ENCODE results near the gene F12.

Gene F12

DNA sequence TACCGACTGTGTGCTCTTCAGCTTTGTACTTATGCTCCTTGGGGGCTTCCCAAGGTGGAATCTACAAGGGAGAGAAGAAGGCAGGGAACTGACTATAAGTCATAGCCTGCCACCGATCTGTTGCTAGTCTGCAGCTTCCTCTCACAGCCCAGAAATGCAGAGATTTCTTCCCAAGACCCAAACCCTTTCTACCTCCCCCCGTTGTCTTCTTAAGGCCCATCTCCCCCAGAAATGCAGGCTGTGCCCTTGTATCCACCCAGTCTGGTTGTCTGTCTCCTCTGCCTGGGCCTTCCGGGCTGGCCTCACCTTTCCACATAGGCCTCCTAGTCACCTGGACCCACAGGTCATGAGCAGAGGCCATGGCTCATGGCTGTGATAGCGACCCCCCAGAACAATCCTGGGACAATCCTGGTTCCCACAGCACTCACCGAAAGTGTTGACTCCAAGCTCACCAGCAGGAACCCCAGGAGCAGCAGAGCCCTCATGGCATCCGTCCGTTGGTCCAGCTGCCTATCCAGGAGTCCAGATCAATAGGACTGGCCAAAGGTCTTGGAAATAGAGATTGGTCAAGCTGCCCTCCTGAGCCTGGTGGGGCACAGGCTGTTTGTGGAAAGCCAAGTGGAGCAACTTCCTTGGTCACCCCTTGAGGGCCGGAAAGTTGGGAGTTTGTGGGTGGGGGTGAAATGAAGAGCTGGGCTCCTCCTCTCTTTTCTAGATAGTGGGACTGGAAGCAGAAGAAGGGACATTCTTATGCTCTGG, at the start of gene F12:
TSS of gene F12 (minus strand) at position 522 of the 759 bp plus-strand sequence. CDS start at position 485, 37 bp downstream.
- DNase-seq = no peak

DNA sequence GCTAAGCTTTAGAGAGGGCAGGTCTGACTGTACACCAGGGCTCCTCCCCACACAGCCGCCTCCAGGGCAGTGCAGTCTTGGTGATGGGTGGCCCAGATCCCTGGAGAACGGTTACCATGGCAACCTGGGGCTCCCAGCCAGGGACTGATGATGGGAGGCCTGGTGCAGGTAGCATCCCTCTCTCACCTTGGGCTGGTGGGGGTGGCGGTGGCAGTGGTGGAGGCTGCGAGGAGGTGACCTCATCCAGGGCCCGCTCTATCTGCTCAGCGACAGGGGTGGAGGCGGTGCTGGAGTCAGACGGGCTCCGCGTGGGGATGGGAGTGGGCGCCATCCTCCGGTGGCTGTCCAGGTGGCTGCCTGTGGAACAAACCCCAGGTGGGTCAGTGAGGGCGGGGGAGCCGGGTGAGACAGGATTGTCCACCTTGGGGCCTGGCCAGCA, 49.6 kb upstream of the F12 start:
- no peak for DNase-seq

DNA sequence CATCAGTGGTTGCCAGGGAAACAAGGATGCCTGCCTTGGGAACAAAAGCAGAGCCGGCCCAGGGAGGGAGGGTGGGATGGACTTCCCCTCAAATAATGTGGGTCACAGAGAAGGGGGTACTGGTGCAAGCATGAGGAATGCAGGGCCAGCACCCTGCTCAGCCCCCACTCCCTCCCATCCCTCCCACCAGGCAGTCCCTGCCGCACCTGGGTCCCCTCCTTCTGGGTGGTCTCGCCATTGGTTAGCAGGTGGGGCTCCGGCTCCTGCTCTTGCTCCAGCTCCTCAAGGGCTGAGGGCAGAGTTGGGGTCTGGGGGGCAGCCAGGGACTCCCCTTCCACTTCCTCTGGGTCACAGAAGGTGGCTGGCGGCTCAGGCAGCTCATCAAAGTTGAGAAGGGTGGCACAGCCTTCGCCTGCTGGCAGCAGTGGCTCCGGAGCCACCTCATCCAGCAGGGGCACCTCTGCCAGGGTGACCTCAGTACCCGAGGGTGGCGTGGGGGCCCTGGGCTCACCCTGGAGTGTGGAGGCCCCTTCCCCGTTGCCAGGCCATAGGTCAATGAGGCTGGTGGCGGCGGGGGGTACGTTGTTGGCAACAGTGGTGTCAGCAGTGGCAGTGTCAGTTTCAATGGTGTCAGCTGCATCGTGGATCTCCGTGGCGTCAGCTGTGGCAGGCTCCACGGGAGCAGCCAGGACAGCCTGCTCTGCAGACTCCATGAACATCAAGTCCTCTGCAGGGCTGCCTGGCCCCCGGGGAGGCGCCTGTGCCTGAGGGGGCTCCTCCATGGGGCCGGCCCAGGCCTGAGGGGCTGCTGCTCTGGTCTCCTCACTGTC, 48.7 kb upstream of the F12 start:
- no peak for DNase-seq

DNA sequence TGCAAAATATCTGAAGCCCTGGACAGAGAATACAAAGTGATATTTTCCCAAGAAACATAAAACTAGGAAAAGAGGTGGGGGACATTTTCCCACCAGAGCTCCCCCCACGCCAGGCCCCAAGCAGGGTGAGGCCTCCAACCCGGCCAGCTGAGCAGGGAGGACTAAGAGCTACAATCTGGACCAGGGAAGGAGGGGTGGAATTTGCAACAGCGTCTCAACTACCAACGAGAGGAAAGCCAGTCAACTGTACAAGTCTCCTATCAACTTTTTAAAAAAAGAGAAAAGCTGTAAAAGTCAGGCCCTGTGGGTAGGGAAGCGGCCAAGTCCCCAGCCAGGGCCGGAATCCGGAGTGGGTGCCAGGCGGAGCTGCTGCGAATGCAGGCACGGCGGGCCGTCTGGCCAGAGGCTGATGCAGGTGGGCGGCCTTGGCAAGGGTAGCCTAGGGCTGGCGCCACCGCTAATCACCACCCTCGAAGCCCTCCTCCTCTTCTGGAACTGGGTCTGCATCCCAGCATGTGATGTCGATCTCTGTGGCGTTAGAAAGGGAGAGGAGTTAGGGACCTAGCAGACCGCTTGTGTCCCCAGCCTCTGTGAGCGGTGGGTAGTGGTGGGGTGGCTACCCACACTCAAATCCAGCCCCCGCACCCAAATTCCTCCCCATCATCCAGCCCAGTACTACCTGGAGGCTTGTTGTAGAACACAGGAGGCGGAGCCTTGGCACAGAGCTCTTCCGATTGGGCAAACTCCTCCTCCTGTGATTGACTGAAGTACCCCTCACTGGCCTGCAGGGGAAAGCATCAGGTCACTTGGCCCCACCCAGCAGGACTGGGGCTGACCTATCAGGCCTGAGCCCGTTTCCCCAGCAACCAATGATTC, 47.9 kb upstream of the F12 start:
- DNase-seq = peak; percentile 26 to 56

DNA sequence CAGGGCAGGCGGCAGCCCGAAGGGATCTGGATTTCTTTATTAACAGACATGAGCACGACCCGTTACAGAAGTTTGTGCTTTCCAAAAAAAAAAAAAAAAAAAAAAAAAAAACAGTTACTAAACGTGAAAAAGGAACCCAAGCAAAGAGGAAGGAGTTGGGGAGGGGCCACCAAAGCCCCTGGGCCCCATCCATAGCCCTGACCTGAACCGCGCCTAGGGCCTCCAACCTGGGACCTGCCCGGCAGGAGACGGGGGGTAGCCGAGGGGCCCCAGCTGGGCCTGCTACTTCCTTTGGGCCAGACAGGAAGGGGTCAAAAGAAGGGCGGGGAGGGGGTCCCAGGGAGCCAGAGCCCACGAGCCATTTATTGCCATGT, 47.2 kb upstream of the F12 start:
- DNase-seq = no peak

DNA sequence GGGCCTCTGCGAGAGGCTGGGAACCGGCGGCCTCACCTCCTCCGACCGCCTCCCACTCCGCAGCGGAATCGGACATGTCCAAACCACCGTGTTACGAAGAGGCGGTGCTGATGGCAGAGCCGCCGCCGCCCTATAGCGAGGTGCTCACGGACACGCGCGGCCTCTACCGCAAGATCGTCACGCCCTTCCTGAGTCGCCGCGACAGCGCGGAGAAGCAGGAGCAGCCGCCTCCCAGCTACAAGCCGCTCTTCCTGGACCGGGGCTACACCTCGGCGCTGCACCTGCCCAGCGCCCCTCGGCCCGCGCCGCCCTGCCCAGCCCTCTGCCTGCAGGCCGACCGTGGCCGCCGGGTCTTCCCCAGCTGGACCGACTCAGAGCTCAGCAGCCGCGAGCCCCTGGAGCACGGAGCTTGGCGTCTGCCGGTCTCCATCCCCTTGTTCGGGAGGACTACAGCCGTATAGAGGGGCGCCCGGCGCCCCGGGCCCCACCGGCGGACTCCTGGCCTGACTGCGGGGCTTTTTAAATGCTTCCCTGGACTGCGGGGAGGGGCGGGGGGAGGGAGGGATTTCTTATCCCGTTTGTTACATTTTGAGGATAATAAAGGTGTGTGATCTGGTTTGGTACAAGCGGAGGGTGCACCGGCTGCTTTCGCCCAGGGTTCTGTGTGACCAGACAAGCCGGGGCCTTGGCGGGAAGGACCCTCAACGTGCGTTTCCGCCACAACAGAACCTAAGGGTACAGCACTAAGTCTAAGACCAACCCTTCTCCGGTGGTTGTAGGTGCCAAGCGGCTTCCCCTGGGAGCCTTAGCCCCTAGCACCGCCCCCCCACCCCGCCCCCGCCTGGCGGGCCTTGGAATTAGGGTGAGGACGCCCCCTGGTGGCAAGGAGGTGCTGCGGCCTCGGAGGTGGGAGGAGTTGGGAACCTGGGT, 46.6 kb upstream of the F12 start:
- peak; percentile 74 to 84 for DNase-seq

DNA sequence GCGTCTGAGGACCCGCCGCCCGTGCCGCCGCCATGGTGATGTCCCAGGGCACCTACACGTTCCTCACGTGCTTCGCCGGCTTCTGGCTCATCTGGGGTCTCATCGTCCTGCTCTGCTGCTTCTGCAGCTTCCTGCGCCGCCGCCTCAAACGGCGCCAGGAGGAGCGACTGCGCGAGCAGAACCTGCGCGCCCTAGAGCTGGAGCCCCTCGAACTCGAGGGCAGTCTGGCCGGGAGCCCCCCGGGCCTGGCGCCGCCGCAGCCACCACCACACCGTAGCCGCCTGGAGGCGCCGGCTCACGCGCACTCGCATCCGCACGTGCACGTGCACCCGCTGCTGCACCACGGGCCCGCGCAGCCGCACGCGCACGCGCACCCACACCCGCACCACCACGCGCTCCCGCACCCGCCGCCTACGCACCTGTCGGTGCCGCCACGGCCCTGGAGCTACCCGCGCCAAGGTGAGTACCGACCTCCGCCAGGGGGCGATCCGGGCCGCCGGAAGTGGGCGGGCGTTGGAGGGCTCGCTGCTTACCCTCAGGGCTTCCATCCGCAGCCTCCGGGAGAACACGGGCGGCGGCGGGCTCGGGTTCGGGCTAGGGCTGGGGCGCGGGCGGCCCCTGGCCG, 45.8 kb upstream of the F12 start:
- DNase-seq = peak; percentile 44 to 71

DNA sequence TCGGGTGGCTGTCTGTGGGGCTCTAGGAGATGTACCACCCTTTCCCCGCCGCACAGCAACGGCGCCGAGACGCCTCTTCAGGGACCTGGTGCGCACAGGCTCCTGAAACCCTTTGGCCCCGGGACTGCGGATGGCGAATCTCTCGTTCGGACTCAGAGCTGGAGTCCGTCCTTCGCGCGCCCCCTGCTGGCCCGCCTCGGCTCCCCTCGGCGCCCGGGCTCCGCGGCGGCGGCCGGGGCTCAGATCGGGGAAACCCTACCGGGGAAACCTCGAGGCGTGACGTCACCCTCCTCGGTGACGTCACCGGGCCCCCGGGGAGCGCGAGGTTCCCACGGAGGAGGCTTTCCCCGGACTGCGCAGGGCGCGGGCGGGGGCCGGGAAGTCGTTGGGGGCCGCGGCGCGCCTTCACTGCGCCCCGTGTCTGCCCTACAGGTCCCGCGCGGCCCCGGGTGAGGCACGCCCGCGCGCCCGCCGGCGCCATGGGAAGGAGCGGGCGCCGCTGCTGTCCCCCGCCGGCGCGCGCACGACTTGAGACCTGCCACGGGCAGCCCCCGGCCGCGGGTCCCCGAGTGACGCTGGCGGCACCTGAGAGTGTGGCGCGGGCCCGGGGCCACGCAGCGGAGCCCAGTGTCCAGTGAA, 45.2 kb upstream of the F12 start:
- peak; percentile 71 to 89 for DNase-seq

DNA sequence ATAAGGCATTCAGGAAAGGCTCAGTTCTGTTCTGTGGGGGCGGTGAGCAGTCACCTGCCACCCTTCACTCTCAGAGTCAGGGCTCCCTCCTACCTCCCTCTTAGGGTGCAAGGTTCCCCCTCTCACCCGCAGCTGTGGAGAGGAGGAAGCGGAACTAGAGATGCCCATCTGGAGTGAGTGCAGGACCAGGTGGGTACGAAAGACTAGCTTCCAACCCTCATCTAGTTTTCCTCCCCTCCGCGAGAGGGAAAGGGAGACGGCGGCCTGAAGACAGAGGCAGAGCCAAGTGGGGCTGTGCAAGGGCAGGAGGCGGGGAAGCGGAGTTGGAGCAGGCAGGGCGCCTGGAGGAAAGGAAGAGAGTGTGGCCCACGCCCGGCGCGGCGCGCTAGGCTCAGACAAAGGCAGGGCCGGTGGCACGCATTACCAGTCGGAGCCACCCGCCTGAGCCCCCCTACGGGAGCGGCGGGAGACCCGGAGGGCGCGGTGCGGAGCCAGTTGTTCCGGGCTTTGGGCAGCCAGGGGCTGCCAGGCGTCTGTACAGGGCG, 44.6 kb upstream of the F12 start:
- peak in 1 of 2 donors; percentile 13 for DNase-seq

DNA sequence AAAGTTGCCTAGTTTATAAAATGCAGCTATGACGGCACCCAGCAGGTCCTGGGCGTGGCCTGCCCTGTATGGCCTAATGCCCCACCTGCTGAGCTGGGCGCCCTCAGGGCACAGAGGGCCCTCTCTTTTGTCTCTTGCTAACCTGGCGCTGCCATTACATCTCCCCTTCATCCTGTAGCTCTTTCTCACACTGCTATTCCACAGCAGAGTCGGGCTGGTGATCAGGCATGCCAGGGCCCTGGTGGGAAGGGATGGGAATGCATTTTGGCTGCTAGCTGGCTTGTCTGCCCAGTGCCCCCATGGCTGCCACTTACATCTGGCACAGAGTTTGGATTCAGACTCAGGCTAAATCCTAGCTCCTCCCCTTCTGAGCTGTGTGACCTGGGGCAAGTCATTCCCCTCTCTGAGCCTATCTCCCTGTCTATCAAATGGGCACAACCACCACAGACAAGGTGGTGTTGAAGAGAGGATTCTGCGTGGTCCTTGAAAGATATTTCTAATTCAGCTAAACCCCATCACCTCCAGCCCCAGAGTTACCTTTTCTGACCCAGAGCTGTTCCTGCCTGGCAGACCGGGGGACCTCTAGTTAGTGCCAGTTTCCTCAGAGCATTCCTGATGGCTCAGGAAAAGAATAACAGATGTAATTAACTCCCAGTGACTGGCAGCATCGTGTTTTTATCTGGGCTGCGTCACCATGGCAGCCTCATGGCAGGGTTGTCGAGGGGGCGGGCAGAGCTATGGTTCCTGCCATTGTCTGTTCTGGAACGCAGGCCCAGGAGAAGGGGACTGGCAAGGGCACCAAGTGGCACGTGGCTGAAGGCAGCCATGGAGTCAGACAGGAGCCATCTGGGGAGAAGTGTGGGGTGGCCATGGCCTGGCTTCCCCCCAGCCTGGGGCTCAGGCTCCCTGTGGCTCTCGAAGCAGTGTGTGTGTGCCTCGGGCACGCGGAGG, 43.6 kb upstream of the F12 start:
- DNase-seq = no peak

DNA sequence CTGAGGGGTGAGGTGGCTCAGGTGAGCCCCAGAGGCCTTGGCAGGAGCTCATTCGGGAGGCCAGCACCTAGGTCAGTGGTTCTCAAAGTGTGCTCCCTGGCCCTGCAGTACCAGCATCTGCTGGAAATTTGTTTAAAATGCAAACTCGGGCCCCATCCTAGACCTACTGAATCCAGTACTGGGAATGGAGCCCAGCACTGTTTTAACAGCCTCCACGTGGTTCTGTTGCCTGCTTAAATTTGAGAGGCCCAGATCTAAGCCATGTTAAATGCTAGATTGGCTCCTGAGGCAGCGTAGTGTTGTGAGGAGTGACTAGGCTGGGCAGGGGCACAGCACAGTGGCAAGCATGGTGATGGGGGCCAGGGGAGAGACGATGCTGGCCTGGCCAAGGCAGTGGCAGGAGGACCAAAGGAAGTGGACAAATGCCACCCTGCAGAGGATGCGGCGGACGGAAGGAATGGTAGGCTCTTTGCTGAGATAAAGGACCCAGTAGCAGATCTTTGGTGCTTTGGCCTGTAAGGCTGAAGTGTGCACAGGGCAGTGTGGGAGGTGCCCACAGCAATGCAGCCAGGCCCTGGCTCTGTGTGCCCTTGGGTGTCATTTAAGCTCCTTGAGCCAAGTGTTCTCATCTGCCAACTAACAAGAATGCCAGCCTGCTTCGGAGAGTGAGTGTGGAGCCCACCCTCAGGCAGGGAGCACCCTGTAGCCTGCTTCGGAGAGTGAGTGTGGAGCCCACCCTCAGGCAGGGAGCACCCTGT, 41.5 kb upstream of the F12 start:
- no peak for DNase-seq

DNA sequence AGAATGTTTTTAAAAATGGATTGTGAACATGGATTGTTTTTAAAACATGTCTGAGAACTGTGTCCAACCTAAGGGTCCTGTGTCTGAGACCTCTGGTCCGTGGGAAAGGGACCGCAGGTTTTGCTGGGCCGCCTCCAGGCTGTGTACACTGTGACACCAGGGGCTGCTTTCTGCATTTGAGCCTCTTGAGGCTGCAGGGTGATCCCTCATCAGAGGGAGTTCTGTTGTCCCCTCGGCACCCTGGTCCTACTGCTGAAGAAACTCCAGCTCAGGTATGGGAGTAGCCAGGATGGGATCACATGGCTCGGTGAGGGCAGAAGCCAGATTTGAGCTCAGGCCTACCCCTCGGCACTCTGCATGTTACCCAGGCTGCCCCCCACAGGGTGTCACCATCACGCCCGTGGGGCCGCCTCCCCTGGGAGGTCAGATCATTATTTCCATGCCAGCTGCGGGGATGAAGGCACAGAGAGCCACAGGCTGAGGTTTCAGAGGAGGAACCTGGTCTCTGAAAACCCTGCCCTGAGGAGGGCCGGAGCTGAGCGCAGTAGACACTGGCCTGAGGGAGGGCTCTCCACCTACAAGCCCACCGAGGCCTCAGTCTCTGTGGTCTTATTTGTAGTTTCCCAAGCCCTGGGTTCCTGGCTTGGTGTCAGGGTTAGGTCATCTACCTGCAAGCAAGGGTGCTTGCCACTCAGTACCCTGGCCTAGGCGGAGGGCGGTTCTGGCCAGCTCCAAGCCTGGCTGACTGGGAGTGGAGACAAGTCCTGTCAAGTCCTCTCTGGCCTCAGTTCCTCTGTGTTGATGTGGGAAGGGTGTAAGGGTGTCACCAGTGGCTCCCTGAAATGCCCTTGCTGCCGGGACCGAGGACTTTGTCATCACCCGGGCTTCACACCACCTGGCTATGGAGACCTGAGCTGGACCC, 40.0 kb upstream of the F12 start:
- DNase-seq = no peak

DNA sequence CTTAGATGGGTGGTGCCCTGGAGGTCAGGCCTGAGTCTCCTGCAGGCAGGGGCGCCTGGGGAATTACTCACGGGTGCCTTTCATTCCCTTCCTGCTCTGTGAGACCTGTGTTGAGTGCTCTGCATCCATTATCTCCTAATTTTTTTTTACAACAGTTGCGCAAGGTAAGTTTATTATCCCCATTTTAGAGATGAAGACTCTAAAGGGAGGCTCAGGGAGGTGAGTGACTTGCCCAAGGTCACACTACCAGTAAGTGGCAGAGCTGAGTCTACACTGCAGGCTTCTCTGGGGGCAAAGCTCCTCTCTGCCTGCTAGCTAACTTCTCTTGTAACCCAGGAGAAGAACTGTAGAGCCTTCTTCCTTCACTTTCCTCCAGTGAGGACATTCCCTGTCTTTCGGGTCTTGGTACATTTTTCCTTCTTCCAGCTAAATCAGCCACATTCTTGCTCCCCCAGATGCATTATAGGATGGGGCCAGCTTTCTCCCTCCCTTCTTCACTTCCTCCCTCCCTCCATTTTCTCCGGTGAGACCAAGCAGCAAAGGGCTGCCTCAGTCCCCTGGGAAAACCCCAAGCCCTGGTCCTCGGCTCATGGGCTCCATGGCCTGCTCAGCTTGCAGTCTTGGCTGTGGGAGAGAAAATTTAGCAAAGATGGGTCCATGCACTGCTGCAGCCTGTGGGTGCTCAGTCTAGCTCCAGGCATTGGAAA, 39.0 kb upstream of the F12 start:
- DNase-seq = no peak

DNA sequence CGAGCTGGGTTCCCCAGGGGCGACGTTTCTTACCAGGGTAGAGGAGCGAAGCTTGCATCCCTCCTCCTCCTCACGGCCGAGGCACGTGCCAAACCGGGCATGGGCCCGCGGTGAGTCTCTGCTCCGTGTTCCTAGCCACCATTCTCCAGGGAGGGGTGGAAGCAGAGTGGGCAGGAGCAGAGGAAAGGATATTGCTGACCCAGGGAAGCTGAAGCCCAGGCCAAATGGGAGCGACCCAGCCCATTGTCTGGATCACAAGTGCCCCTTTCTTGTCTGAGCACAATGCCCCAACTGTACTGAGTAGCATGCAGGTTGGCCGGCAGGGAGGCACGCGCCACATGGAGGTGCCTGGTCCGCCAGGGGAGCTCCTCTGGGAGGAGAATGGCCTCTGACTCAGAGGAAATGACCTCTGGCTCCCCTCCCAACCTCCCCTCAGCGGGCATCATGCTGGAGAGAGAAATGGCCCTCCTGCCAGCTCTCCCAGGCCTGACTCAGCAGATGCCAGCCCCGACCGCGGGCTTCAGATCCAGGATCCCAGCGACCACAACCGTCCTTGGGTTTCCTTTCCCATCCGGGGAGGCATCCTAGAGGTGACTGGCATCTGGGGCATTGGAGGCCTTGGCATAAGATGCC, 38.4 kb upstream of the F12 start:
- peak in 1 of 2 donors; percentile 36 for DNase-seq

DNA sequence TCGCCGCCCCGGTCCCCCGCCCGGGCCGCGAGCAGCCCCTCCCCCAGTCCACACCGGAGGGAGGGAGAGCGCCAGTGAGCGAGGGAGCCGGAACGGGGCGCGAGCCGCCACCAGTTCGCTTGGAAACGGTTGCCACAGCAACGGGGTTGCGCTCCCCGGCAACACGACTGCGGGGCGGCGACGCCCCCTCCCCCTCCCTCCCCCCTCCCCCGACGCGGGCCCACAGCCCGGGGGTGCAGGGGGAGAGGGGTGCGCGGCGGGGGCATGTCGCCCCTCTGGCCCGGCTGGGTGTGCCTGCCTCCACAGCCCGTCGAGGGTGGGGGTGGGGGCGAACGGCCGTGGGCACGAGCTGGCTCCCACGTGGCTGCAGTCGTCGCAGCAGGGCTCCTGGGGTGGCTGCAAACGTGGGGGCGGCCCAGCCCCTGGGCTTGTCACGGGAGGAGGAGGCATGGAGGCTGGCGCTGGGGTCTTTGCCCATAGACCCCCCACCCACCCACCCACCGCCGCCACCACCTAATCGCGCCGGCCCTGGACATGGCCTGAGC, 37.8 kb upstream of the F12 start:
- no peak for DNase-seq
